ENCODE measurements around the gene CP. TPM values are rescaled to one million over a fixed set of nuclear protein-coding genes. Genes with fewer than 3 reads are reported as not detected.

Gene CP
- under 0.01 and 0.17 TPM in 2 replicates for total RNA-seq

GRCh38 chr3:149221783-149222517, at the start of gene CP:
TSS of gene CP (minus strand) at chr3:149221829. CDS start at chr3:149221792, 37 bp downstream.

GRCh38 chr3:149129326-149130205, 92.1 kb downstream of the CP start, which contains the start of gene HPS3:
TSS of gene HPS3 (plus strand) at chr3:149129638. CDS start at chr3:149129724, 86 bp downstream.

Other genes starting within 250 kb of the CP start
- 41.0 and 41.5 TPM in 2 replicates for gene GYG1, start 230.3 kb downstream of the CP start, total RNA-seq
- gene HLTF, start 135.3 kb downstream of the CP start, total RNA-seq: 19.8 and 24.7 TPM in 2 replicates
- gene HPS3, start 92.2 kb downstream of the CP start, total RNA-seq: 28.8 and 31.8 TPM in 2 replicates
- under 0.01 TPM in 1 of 2 replicates, not detected in the other for gene TM4SF18, start 111.8 kb upstream of the CP start, total RNA-seq
- 155 and 173 TPM in 2 replicates for gene TM4SF1, start 155.8 kb upstream of the CP start, total RNA-seq